K562 (cell line): ENCODE data around the gene CLNK. TPM values are rescaled to one million over a fixed set of nuclear protein-coding genes. Genes with fewer than 3 reads are reported as not detected.

Experiments used
- ATAC-seq: fragments of 200-7000 bp; cut with Tn5 transposase; 3 replicates; pipeline ENCODE4 v1.9.1; 2020; ENCODE audit warnings: moderate library complexity
- BruUV-seq: library from RNA; stranded (reverse); fragments of 400-500 nt; replicated peaks from 2 replicates; lab custom pipeline; 2021; lab: Mats Ljungman, UMichigan
- CTCF ChIA-PET: fragments of 300-600 bp; formaldehyde crosslinking; extraction: SDS; loops from one replicate; lab custom pipeline; 2021; ENCODE audit warnings: low intra/inter-chr PET ratio; lab: Yijun Ruan, JAX
- POLR2A ChIA-PET: fragments of 300-600, 350-650 bp; sonication (Branson Sonifier 250); formaldehyde crosslinking; extraction: SDS; loops from one replicate; lab custom pipeline; 2021; ENCODE audit warnings: antibody characterized with exemption, inconsistent platforms; lab: Yijun Ruan, JAX
- DNase-seq, 4 experiments: peaks; one replicate each; pipeline versions ENCODE4 v3.0.0 to v3.0.0-alpha.2; 2011 to 2018; ENCODE audit warnings: low spot score in 3 of 4, mixed read lengths in 3 of 4; ENCODE audit errors: extremely low read depth in 1 of 4
- FAIRE-seq: peaks from 2 replicates; lab custom pipeline; 2011; peaks lifted over from hg19 to GRCh38; lab: Jason Lieb, UNC
- H2AFZ ChIP-seq: 2 replicates; pipeline ENCODE4 v1.6.0; 2011; ENCODE audit warnings: low read depth, low read length, control low read depth, inconsistent platforms
- H3K27ac ChIP-seq: fragments of 200-600 bp; 3 replicates; pipeline ENCODE4 v1.8.0; 2011; ENCODE audit warnings: low read depth, mild to moderate bottlenecking, control low read depth, inconsistent platforms, low read length, moderate library complexity, mixed read lengths; ENCODE audit errors: extremely low read depth
- H3K27me3 ChIP-seq, 2 experiments: fragments of 300-600 bp in 1 of 2; 2 replicates in 1 of 2; 3 replicates in 1 of 2; pipeline versions ENCODE4 v1.6.0 to v1.8.0; 2011; ENCODE audit warnings: inconsistent platforms in 2 of 2, low read length in 2 of 2, mild to moderate bottlenecking in 1 of 2, mixed read lengths in 1 of 2, moderate library complexity in 1 of 2; ENCODE audit not compliant: control insufficient read depth in 2 of 2, insufficient read depth in 2 of 2
- H3K36me3 ChIP-seq: fragments of 300-600 bp; 3 replicates; pipeline ENCODE4 v1.8.0; 2011; ENCODE audit warnings: mild to moderate bottlenecking, low read length, inconsistent platforms; ENCODE audit not compliant: control insufficient read depth, insufficient read depth
- H3K4me1 ChIP-seq, 2 experiments: fragments of 200-600 bp in 1 of 2; replicated peaks in 1 of 2; 2 replicates in 1 of 2; 3 replicates in 1 of 2; pipeline versions ENCODE4 v1.5.1 to v1.8.0; 2011; ENCODE audit warnings: inconsistent platforms in 2 of 2, low read length in 2 of 2, mild to moderate bottlenecking in 1 of 2, mixed read lengths in 1 of 2, moderate library complexity in 1 of 2; ENCODE audit not compliant: control insufficient read depth in 2 of 2, insufficient read depth in 2 of 2
- H3K4me2 ChIP-seq: 2 replicates; pipeline ENCODE4 v1.6.1; 2011; ENCODE audit warnings: low read length, control low read depth, inconsistent platforms, mixed read lengths; ENCODE audit not compliant: insufficient read depth
- H3K4me3 ChIP-seq: fragments of 200-600 bp; sonication (generic), shearing (Covaris generic); 2 replicates; pipeline ENCODE4 v1.5.1; 2016; ENCODE audit warnings: control low read depth, inconsistent platforms
- H3K79me2 ChIP-seq: fragments of 200-600 bp; 3 replicates; pipeline ENCODE4 v1.8.0; 2011; ENCODE audit warnings: low read length, inconsistent platforms; ENCODE audit not compliant: control insufficient read depth, insufficient read depth
- H3K9ac ChIP-seq, 2 experiments: 2 replicates each; pipeline versions ENCODE4 v1.6.0 to v1.6.1; 2011; ENCODE audit warnings: low read depth in 2 of 2, low read length in 2 of 2, control low read depth in 1 of 2, inconsistent platforms in 1 of 2, mild to moderate bottlenecking in 1 of 2, mixed read lengths in 1 of 2; ENCODE audit not compliant: insufficient read depth in 1 of 2
- H3K9me1 ChIP-seq: one replicate; pipeline ENCODE4 v1.6.0; 2011; ENCODE audit warnings: inconsistent platforms, mild to moderate bottlenecking, low read length, moderate library complexity; ENCODE audit not compliant: control insufficient read depth, insufficient read depth
- H3K9me3 ChIP-seq: replicated peaks from 2 replicates; pipeline ENCODE4 v1.5.1; 2011; ENCODE audit warnings: low read depth, low read length, inconsistent platforms; ENCODE audit not compliant: control insufficient read depth, insufficient read depth
- H4K20me1 ChIP-seq: replicated peaks from 2 replicates; pipeline ENCODE4 v1.6.1; 2011; ENCODE audit warnings: low read length, inconsistent platforms, mixed read lengths; ENCODE audit not compliant: control insufficient read depth, insufficient read depth
- ARID2 ChIP-seq: fragments of 450-650 bp; IDR thresholded peaks from 2 replicates; pipeline ENCODE4 v1.6.1; 2017; ENCODE audit warnings: antibody characterized with exemption, mild to moderate bottlenecking
- BDP1 ChIP-seq: IDR thresholded peaks from 3 replicates; pipeline ENCODE4 v1.6.1; 2011; ENCODE audit not compliant: insufficient read length, insufficient read depth
- BRF1 ChIP-seq: IDR thresholded peaks from 3 replicates; pipeline ENCODE4 v1.6.1; 2011; ENCODE audit warnings: borderline replicate concordance, mild to moderate bottlenecking; ENCODE audit not compliant: insufficient read length; ENCODE audit errors: extremely low read depth
- CBFA2T3 ChIP-seq: fragments of 450-650 bp; IDR thresholded peaks from 2 replicates; pipeline ENCODE4 v1.6.1; 2017
- CREB1 ChIP-seq, 2 experiments: sonication (generic) in 1 of 2; formaldehyde crosslinking in 1 of 2; IDR thresholded peaks; 2 replicates each; pipeline versions ENCODE4 v1.6.1 to v1.8.0; 2012 to 2022; ENCODE audit warnings: inconsistent platforms in 1 of 2, mild to moderate bottlenecking in 1 of 2, missing genetic modification reagents in 1 of 2, moderate library complexity in 1 of 2
- DMBX1 ChIP-seq: fragments of 250-450 bp; sonication (Bioruptor Pico); IDR thresholded peaks from 2 replicates; pipeline ENCODE4 v1.8.0; 2022; ENCODE audit warnings: inconsistent platforms, mild to moderate bottlenecking, moderate library complexity, borderline replicate concordance
- ESRRB ChIP-seq: fragments of 250-450 bp; sonication (Bioruptor Pico); IDR thresholded peaks from 2 replicates; pipeline ENCODE4 v1.5.0; 2020; ENCODE audit warnings: mild to moderate bottlenecking, moderate library complexity, borderline replicate concordance
- FOXJ3 ChIP-seq: sonication (generic); formaldehyde crosslinking; IDR thresholded peaks from 2 replicates; pipeline ENCODE4 v1.4.0; 2020; ENCODE audit warnings: mild to moderate bottlenecking, missing genetic modification reagents
- FOXM1 ChIP-seq, 2 experiments: fragments of 450-650 bp in 1 of 2; sonication (generic) in 1 of 2; formaldehyde crosslinking in 1 of 2; IDR thresholded peaks; 2 replicates each; pipeline versions ENCODE4 v1.6.1 to v1.9.0; 2017 to 2022; ENCODE audit warnings: low read depth in 2 of 2, mild to moderate bottlenecking in 2 of 2, missing genetic modification reagents in 1 of 2, moderate library complexity in 1 of 2
- GTF2F1 ChIP-seq: IDR thresholded peaks from 2 replicates; pipeline ENCODE4 v1.6.1; 2011; ENCODE audit warnings: low read depth, low read length, improper control_type of control experiment
- KDM2B ChIP-seq: fragments of 250-450 bp; sonication (Bioruptor Pico); IDR thresholded peaks from 2 replicates; pipeline ENCODE4 v1.8.0; 2021; ENCODE audit warnings: mild to moderate bottlenecking, moderate library complexity
- NR4A1 ChIP-seq, 2 experiments: fragments of 250-450 bp in 1 of 2; fragments of 450-650 bp in 1 of 2; sonication (Bioruptor Pico) in 1 of 2; IDR thresholded peaks; 2 replicates each; pipeline versions ENCODE4 v1.4.0 to v1.6.1; 2016 to 2020; ENCODE audit warnings: mild to moderate bottlenecking in 2 of 2, missing compliant biosample characterization in 1 of 2, missing genetic modification characterization in 1 of 2, moderate library complexity in 1 of 2
- RBM39 ChIP-seq: fragments of 200-400 bp; formaldehyde crosslinking; optimal IDR thresholded peaks from 2 replicates; pipeline ENCODE3; 2018; ENCODE audit warnings: low read depth, low read length
- TCF7L2 ChIP-seq: fragments of 150-350 bp; IDR thresholded peaks from 2 replicates; pipeline ENCODE4 v1.6.1; 2016; ENCODE audit warnings: low read depth, mild to moderate bottlenecking, low read length, moderate library complexity
- TCFL5 ChIP-seq: fragments of 250-450 bp; sonication (Bioruptor Pico); conservative IDR thresholded peaks from 2 replicates; pipeline ENCODE4 v1.6.1; 2021; ENCODE audit warnings: mild to moderate bottlenecking, moderate library complexity, matching md5 sums
- ZNF347 ChIP-seq: fragments of 450-650 bp; formaldehyde crosslinking; IDR thresholded peaks from 2 replicates; pipeline ENCODE4 v1.4.0; 2020; ENCODE audit warnings: low read depth, mild to moderate bottlenecking, moderate library complexity
- ZNF75A ChIP-seq: fragments of 450-650 bp; formaldehyde crosslinking; IDR thresholded peaks from 2 replicates; pipeline ENCODE4 v1.4.0; 2020; ENCODE audit warnings: mild to moderate bottlenecking
- WGBS: fragments of 100-300 bp; shearing (Covaris generic); methylation state at CpG from one replicate; pipeline ENCODE4 v1.1.6; 2016; ENCODE audit warnings: low coverage, mixed read lengths; ENCODE audit not compliant: insufficient coverage; ENCODE audit errors: missing lambda C conversion rate; 5-methylcytosine and 5-hydroxymethylcytosine counted together
- in situ Hi-C: fragments of 300-500 bp; cut with MboI; formaldehyde crosslinking; loops from 4 replicates; pipeline ENCODE4 v1.15.0; 2018; ENCODE audit warnings: inconsistent platforms, mixed read lengths
- intact Hi-C: fragments of 100-400 bp; cut with micrococcal nuclease; formaldehyde crosslinking; loops from 2 replicates; pipeline ENCODE4 v1.14.2; 2022
- polyA plus RNA-seq, 8 experiments: library from polyadenylated mRNA; depleted of rRNA in 4 of 8; stranded (reverse) in 5 of 8; unstranded in 3 of 8; fragments of >200 nt; fragmentation: Nextera tagmentation in 2 of 8; fragmentation: Illumina TruSeq in 1 of 8; extraction: Ambion mirVana in 2 of 8; extraction: Trizol in 1 of 8; gene quantifications; 2 replicates each; pipeline versions ENCODE4 v1.2.1 to v1.2.3, GENCODE V29; 2011 to 2014; ENCODE audit warnings: inconsistent platforms in 1 of 8, missing spikeins in 1 of 8
- total RNA-seq, 7 experiments: library from RNA; depleted of rRNA in 6 of 7; stranded (reverse); fragments of >200 nt in 6 of 7; fragmentation: Illumina TruSeq in 2 of 7; extraction: Trizol in 2 of 7; gene quantifications; 2 replicates each; pipeline versions ENCODE4 v1.2.1 to v1.2.3, GENCODE V29; 2011 to 2021; ENCODE audit warnings: low replicate concordance in 1 of 7
- TF ChIP-seq, protein P1 (sequence below): sonication (generic); formaldehyde crosslinking; IDR thresholded peaks from 2 replicates; pipeline ENCODE4 v1.8.0; 2022; ENCODE audit warnings: mild to moderate bottlenecking, missing genetic modification reagents
- TF ChIP-seq, protein P2 (sequence below): fragments of 250-450 bp; sonication (Bioruptor Pico); IDR thresholded peaks from 2 replicates; pipeline ENCODE4 v1.4.0; 2020

Gene CLNK
- total and polyA plus RNA-seq, 9 of the 15 experiments (the other 6 are each of a cell fraction or from before 2014, with no cell fraction given): not detected

DNA sequence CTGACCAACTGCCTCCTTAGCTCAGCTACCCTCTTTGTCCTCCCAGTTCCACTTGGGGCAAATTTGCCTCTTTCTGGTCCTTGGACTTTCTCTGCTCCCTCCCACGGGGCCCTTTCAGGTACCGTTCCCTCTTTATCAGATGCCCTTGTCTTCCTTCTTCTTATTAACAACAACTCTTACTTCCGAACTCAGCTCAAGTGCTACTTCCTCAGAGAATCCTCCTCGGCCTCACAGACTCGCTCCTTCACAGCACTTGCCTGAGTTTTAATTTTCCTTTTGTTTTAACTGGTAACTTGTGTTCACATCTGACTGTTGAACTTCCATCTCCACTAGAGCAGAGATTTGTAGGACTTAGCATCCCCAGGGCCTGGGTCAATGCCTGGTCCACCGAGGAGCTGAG lies 85.7 kb downstream of the CLNK start (continued):
- TF ChIP-seq CREB1 (IDR thresholded peaks at IDR 0.05): no peak
- no peak for TF ChIP-seq CREB1 (CRISPR knock-in tag; IDR thresholded peaks at IDR 0.05)
- no peak for TF ChIP-seq CBFA2T3
- TF ChIP-seq, protein P1, sequence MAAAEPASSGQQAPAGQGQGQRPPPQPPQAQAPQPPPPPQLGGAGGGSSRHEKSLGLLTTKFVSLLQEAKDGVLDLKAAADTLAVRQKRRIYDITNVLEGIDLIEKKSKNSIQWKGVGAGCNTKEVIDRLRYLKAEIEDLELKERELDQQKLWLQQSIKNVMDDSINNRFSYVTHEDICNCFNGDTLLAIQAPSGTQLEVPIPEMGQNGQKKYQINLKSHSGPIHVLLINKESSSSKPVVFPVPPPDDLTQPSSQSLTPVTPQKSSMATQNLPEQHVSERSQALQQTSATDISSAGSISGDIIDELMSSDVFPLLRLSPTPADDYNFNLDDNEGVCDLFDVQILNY (CRISPR knock-in tag): no peak
- TF ChIP-seq FOXJ3: no peak
- TF ChIP-seq ARID2: no peak

DNA sequence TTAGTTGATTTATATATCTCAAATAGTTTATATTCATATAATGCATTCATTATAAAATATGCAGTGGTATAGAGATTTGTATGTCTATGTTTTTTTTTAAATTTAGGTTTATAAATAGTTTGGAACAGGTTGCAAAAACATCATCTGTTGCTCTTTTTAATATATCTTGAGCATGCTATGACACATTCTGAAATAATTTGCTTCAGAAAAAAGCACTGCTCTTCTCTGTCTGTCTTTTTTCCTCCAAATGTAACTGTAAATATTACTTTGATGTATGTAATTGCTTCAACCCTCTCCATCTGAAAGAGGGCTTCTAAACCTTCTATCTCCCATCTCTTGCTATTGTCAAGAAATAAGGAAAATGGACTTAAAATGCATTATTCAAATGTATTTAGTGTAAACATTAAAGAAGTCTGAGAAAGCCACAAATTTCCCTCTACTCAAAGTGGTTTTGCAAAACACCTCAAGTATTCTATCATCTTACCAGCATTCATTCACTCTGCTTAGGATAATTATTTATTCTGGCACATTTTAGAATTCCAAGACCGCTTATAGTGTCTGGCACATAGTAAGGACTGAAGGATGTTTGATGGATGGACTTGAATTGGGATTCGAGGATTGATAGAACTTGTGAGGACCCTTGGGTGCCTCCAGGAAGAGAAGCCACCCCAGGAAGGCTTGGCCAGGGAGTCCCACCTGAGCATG lies 87.8 kb downstream of the CLNK start:
- BruUV-seq: no TSS peak
- Histone ChIP-seq H3K9ac (no peak overlapping the region), H4K20me1 (no peaks in the 10 kb centered on the region), H3K4me1 (no peaks in the 10 kb centered on the region), H3K4me3 (no peak overlapping the region), H3K36me3 (no peaks in the 10 kb centered on the region), H3K9me3 (no peaks in the 10 kb centered on the region), H3K27me3 (no peaks in the 10 kb centered on the region), H3K79me2 (no peaks in the 10 kb centered on the region), H2AFZ (no peak overlapping the region), H3K27ac (no peak overlapping the region), H3K4me2 (no peak overlapping the region), H3K9me1 (no peaks in the 10 kb centered on the region)
- ATAC-seq (no peak), FAIRE-seq (no peak), DNase-seq (no peak)
- in situ Hi-C loops: loop anchor here (25.0 kb wide), 1 partner anchor 816 kb away; no protein-coding TSS in a partner anchor
- ChIA-PET CTCF (no interaction called here), POLR2A (no interaction called here)
- WGBS: 5% methylated on average over 2 of the region's 2 CpGs
- intact Hi-C loops: no loop called here
- TF ChIP-seq ZNF75A (CRISPR knock-in tag) (no peak), TCFL5 (CRISPR knock-in tag) (no peak), ZNF347 (CRISPR knock-in tag) (no peak), RBM39 (no peak), KDM2B (CRISPR knock-in tag) (no peak), GTF2F1 (no peak), DMBX1 (no peak), NR4A1 (CRISPR knock-in tag; IDR thresholded peaks at IDR 0.05) (no peak), NR4A1 (tag; IDR thresholded peaks at IDR 0.05) (no peak), BDP1 (no peak), ESRRB (CRISPR knock-in tag) (no peak), FOXM1 (IDR thresholded peaks at IDR 0.05; ENCODE audit: low read depth) (no peak), FOXM1 (CRISPR knock-in tag; IDR thresholded peaks at IDR 0.05; ENCODE audit: low read depth) (no peak), TCF7L2 (no peak), BRF1 (no peak)
- TF ChIP-seq, protein P2, sequence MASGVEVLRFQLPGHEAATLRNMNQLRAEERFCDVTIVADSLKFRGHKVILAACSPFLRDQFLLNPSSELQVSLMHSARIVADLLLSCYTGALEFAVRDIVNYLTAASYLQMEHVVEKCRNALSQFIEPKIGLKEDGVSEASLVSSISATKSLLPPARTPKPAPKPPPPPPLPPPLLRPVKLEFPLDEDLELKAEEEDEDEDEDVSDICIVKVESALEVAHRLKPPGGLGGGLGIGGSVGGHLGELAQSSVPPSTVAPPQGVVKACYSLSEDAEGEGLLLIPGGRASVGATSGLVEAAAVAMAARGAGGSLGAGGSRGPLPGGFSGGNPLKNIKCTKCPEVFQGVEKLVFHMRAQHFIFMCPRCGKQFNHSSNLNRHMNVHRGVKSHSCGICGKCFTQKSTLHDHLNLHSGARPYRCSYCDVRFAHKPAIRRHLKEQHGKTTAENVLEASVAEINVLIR (CRISPR knock-in tag): no peak
- TF ChIP-seq, protein P1 (CRISPR knock-in tag): no peak
